ENCODE results near the gene USE1.

DNA sequence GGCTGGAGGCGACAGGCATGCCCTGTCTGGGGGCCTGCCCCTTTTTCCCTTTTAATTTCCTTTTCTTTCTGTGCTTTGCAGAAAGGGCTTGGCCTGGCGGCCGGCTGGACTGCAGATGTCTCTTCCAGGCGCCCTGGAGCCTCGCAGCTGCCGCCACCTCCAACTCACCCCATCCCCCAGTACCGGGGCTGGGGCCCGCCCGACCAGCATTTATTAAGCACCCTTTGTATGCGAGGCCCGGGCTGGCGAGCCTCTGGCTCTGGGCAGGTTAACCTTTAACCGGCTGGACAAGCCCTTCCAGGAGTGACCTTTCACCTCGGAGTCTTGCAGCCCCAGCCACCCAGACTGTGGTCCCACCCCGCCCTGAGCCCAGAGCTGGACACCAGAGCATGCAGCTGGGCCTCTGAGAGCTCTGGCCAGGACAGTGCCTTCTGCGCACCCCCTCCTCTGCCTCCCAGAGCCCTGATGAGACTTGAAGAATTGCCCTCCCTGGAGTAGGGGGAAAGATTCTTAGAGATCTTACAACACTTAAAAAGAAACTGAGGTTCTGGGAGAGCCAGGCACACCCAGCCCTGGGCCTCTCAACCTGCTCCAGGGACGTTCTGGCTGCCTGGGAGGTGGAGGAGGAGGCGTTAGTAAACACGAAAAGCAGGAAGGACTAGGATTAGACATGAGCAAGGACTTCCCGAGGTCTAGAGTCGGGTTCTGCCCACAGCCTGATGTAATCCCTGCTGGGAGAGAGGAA, 31.7 kb downstream of the USE1 start:
- TF ChIP-seq, protein P1, sequence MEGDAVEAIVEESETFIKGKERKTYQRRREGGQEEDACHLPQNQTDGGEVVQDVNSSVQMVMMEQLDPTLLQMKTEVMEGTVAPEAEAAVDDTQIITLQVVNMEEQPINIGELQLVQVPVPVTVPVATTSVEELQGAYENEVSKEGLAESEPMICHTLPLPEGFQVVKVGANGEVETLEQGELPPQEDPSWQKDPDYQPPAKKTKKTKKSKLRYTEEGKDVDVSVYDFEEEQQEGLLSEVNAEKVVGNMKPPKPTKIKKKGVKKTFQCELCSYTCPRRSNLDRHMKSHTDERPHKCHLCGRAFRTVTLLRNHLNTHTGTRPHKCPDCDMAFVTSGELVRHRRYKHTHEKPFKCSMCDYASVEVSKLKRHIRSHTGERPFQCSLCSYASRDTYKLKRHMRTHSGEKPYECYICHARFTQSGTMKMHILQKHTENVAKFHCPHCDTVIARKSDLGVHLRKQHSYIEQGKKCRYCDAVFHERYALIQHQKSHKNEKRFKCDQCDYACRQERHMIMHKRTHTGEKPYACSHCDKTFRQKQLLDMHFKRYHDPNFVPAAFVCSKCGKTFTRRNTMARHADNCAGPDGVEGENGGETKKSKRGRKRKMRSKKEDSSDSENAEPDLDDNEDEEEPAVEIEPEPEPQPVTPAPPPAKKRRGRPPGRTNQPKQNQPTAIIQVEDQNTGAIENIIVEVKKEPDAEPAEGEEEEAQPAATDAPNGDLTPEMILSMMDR (IDR thresholded peaks at IDR 0.05), result no peak
- no peak for TF ChIP-seq POLR2A (IDR thresholded peaks at IDR 0.05)
